ENCODE results near the gene ELOVL5.

ELOVL5 gene

GRCh38 chr6:53280207-53280606, 68.5 kb downstream of the ELOVL5 start:
- in situ Hi-C loops (cut with HindIII; ENCODE audit: low sequenced_read_pairs): loop anchor here (5.0 kb wide), 1 partner anchor 113 kb away; no protein-coding TSS in a partner anchor

- in situ Hi-C loops (cut with HindIII; ENCODE audit: low sequenced_read_pairs): no loop called here
These were observed 69.5 kb downstream of the ELOVL5 start for GRCh38 chr6:53279293-53279692.

- in situ Hi-C loops (cut with HindIII; ENCODE audit: low sequenced_read_pairs): no loop called here
These were observed 75.4 kb downstream of the ELOVL5 start for GRCh38 chr6:53273370-53273769.

- in situ Hi-C loops (cut with HindIII; ENCODE audit: low sequenced_read_pairs): no loop called here
These were observed 78.9 kb downstream of the ELOVL5 start for GRCh38 chr6:53269827-53270226.

- in situ Hi-C loops (cut with HindIII; ENCODE audit: low sequenced_read_pairs): no loop called here
These were observed 79.7 kb downstream of the ELOVL5 start for GRCh38 chr6:53268858-53269608.

GRCh38 chr6:53266553-53267090, 82.1 kb downstream of the ELOVL5 start:
- in situ Hi-C loops (cut with HindIII; ENCODE audit: low sequenced_read_pairs): no loop called here

- in situ Hi-C loops (cut with HindIII; ENCODE audit: low sequenced_read_pairs): no loop called here
These were observed 83.7 kb downstream of the ELOVL5 start for GRCh38 chr6:53264915-53265607.

GRCh38 chr6:53264337-53264736, 84.4 kb downstream of the ELOVL5 start:
- in situ Hi-C loops (cut with HindIII; ENCODE audit: low sequenced_read_pairs): no loop called here

- in situ Hi-C loops (cut with HindIII; ENCODE audit: low sequenced_read_pairs): no loop called here
These were observed 84.8 kb downstream of the ELOVL5 start for GRCh38 chr6:53263917-53264316.

GRCh38 chr6:53259860-53260580, 88.7 kb downstream of the ELOVL5 start:
- in situ Hi-C loops (cut with HindIII; ENCODE audit: low sequenced_read_pairs): no loop called here

- in situ Hi-C loops (cut with HindIII; ENCODE audit: low sequenced_read_pairs): no loop called here
These were observed 90.0 kb downstream of the ELOVL5 start for GRCh38 chr6:53258774-53259155.

- in situ Hi-C loops (cut with HindIII; ENCODE audit: low sequenced_read_pairs): no loop called here
These were observed 90.5 kb downstream of the ELOVL5 start for GRCh38 chr6:53258076-53258773.

- in situ Hi-C loops (cut with HindIII; ENCODE audit: low sequenced_read_pairs): no loop called here
These were observed 91.2 kb downstream of the ELOVL5 start for GRCh38 chr6:53257533-53257932.

- in situ Hi-C loops (cut with HindIII; ENCODE audit: low sequenced_read_pairs): no loop called here
These were observed 91.7 kb downstream of the ELOVL5 start for GRCh38 chr6:53257001-53257400.

GRCh38 chr6:53252177-53252692, 96.5 kb downstream of the ELOVL5 start:
- in situ Hi-C loops (cut with HindIII; ENCODE audit: low sequenced_read_pairs): no loop called here

GRCh38 chr6:53251033-53251672, 97.6 kb downstream of the ELOVL5 start:
- in situ Hi-C loops (cut with HindIII; ENCODE audit: low sequenced_read_pairs): no loop called here

GRCh38 chr6:53250176-53251032, 98.3 kb downstream of the ELOVL5 start:
- in situ Hi-C loops (cut with HindIII; ENCODE audit: low sequenced_read_pairs): no loop called here

GRCh38 chr6:53246924-53247323, 101.8 kb downstream of the ELOVL5 start:
- in situ Hi-C loops (cut with HindIII; ENCODE audit: low sequenced_read_pairs): no loop called here

GRCh38 chr6:53244958-53245357, 103.8 kb downstream of the ELOVL5 start:
- in situ Hi-C loops (cut with HindIII; ENCODE audit: low sequenced_read_pairs): no loop called here

Measured in endothelial cell of hepatic sinusoid (primary cell).